GM23338 (cell line): ENCODE data around the gene CFAP77. TPM values are rescaled to one million over a fixed set of nuclear protein-coding genes. Genes with fewer than 3 reads are reported as not detected.

Experiments
- ATAC-seq: fragments of 200-7000 bp; cut with Tn5 transposase; 3 replicates; pipeline ENCODE4 v1.9.1; 2020
- DNase-seq: peaks from one replicate; pipeline ENCODE4 v3.0.0-alpha.2; 2015; ENCODE audit warnings: low spot score
- H2AFZ ChIP-seq: fragments of 200-600 bp; sonication (generic); 2 replicates; pipeline ENCODE4 v1.8.0; 2016; ENCODE audit warnings: antibody characterized with exemption, mild to moderate bottlenecking, moderate library complexity
- H3F3A ChIP-seq: fragments of 200-600 bp; sonication (generic); replicated peaks from 2 replicates; pipeline ENCODE4 v1.8.0; 2017; ENCODE audit warnings: antibody characterized with exemption, mixed run types, low read depth
- H3K27ac ChIP-seq: fragments of 200-600 bp; sonication (generic); 2 replicates; pipeline ENCODE4 v1.6.1; 2016; ENCODE audit warnings: low read depth
- H3K27me3 ChIP-seq: fragments of 200-600 bp; sonication (generic); 2 replicates; pipeline ENCODE4 v1.8.0; 2016; ENCODE audit warnings: mild to moderate bottlenecking, mixed run types, moderate library complexity; ENCODE audit not compliant: insufficient read depth
- H3K36me3 ChIP-seq: fragments of 200-600 bp; sonication (generic); 2 replicates; pipeline ENCODE4 v1.8.0; 2016; ENCODE audit warnings: mild to moderate bottlenecking; ENCODE audit not compliant: insufficient read depth
- H3K4me1 ChIP-seq: fragments of 200-600 bp; sonication (generic); 2 replicates; pipeline ENCODE4 v1.8.0; 2016; ENCODE audit warnings: mild to moderate bottlenecking, moderate library complexity; ENCODE audit not compliant: insufficient read depth
- H3K4me2 ChIP-seq: fragments of 200-600 bp; sonication (generic); 2 replicates; pipeline ENCODE4 v1.7.1; 2017; ENCODE audit warnings: mixed run types
- H3K4me3 ChIP-seq: fragments of 200-600 bp; sonication (generic); 2 replicates; pipeline ENCODE4 v1.6.1; 2016; ENCODE audit warnings: mixed run types
- H3K79me2 ChIP-seq: fragments of 200-600 bp; sonication (generic); replicated peaks from 2 replicates; pipeline ENCODE4 v1.8.0; 2017; ENCODE audit warnings: mild to moderate bottlenecking; ENCODE audit not compliant: insufficient read depth
- H3K9me2 ChIP-seq: fragments of 200-600 bp; sonication (generic); 2 replicates; pipeline ENCODE4 v1.8.0; 2017; ENCODE audit not compliant: insufficient read depth
- H4K20me1 ChIP-seq: fragments of 200-600 bp; sonication (generic); replicated peaks from 2 replicates; pipeline ENCODE4 v1.8.0; 2017; ENCODE audit warnings: mild to moderate bottlenecking; ENCODE audit not compliant: insufficient read depth
- H3K27ac Mint-ChIP-seq: 2 replicates; pipeline ENCODE4 v1.8.0; 2020; ENCODE audit warnings: inconsistent platforms, mild to moderate bottlenecking, moderate library complexity, mixed read lengths
- H3K27me3 Mint-ChIP-seq: 3 replicates; pipeline ENCODE4 v1.8.0; 2022; ENCODE audit warnings: low read depth, mild to moderate bottlenecking, moderate library complexity, mixed read lengths, inconsistent platforms; ENCODE audit not compliant: insufficient read depth, poor library complexity
- H3K36me3 Mint-ChIP-seq: 3 replicates; pipeline ENCODE4 v1.8.0; 2021; ENCODE audit warnings: low read depth, mild to moderate bottlenecking, inconsistent platforms, moderate library complexity, mixed read lengths
- H3K4me1 Mint-ChIP-seq: 3 replicates; pipeline ENCODE4 v1.8.0; 2020; ENCODE audit warnings: mild to moderate bottlenecking, inconsistent platforms, mixed read lengths
- H3K4me3 Mint-ChIP-seq: 3 replicates; pipeline ENCODE4 v1.8.0; 2021; ENCODE audit warnings: moderate library complexity, mild to moderate bottlenecking, inconsistent platforms, mixed read lengths
- H3K9me3 Mint-ChIP-seq: 3 replicates; pipeline ENCODE4 v1.8.0; 2020; ENCODE audit warnings: moderate library complexity, mild to moderate bottlenecking, inconsistent platforms, mixed read lengths
- CREB1 ChIP-seq: fragments of 250-450 bp; sonication (Bioruptor Pico); IDR thresholded peaks from 2 replicates; pipeline ENCODE4 v1.5.0; 2020; ENCODE audit warnings: low read depth, mild to moderate bottlenecking, moderate library complexity
- CTCF ChIP-seq, 2 experiments: fragments of 200-600 bp in 1 of 2; sonication (generic) in 1 of 2; conservative IDR thresholded peaks; 2 replicates each; pipeline versions ENCODE4 v1.5.1 to v1.6.1; 2016 to 2017; ENCODE audit warnings: antibody characterized with exemption in 2 of 2, low read depth in 2 of 2, mild to moderate bottlenecking in 2 of 2, moderate library complexity in 1 of 2
- ETS1 ChIP-seq: IDR thresholded peaks from 2 replicates; pipeline ENCODE4 v1.6.1; 2016; ENCODE audit warnings: antibody characterized with exemption
- EZH2phosphoT487 ChIP-seq: fragments of 200-600 bp; sonication (generic); IDR thresholded peaks from one replicate; pipeline ENCODE4 v1.8.1; 2018; ENCODE audit warnings: antibody characterized with exemption; ENCODE audit not compliant: unreplicated experiment
- NANOG ChIP-seq: IDR thresholded peaks from 2 replicates; pipeline ENCODE4 v1.6.1; 2016; ENCODE audit warnings: antibody characterized with exemption, borderline replicate concordance
- POLR2AphosphoS5 ChIP-seq: IDR thresholded peaks from 2 replicates; pipeline ENCODE4 v1.6.1; 2016; ENCODE audit warnings: antibody characterized with exemption, low read depth
- STAT1 ChIP-seq: IDR thresholded peaks from one replicate; pipeline ENCODE4 v1.6.1; 2016; ENCODE audit warnings: antibody characterized with exemption; ENCODE audit not compliant: unreplicated experiment
- ZNF114 ChIP-seq: fragments of 250-450 bp; sonication (Bioruptor Pico); IDR thresholded peaks from 2 replicates; pipeline ENCODE4 v1.5.0; 2020; ENCODE audit warnings: mild to moderate bottlenecking, moderate library complexity
- ZNF331 ChIP-seq: fragments of 250-450 bp; sonication (Bioruptor Pico); IDR thresholded peaks from 2 replicates; pipeline ENCODE4 v1.5.0; 2020; ENCODE audit warnings: low read depth, mild to moderate bottlenecking, moderate library complexity
- ZNF462 ChIP-seq: fragments of 250-450 bp; sonication (Bioruptor Pico); IDR thresholded peaks from 2 replicates; pipeline ENCODE4 v1.5.0; 2020; ENCODE audit warnings: mild to moderate bottlenecking, moderate library complexity
- polyA plus RNA-seq: library from polyadenylated mRNA; unstranded; fragments of >200 nt; fragmentation: Nextera tagmentation; extraction: Ambion mirVana; gene quantifications from 2 replicates; pipeline ENCODE4 v1.2.1, GENCODE V29; 2016
- total RNA-seq: library from RNA; depleted of rRNA; stranded (reverse); fragments of >200 nt; shearing (Covaris generic); gene quantifications from 2 replicates; pipeline ENCODE4 v1.2.3, GENCODE V29; 2014

CFAP77 gene
- total and polyA plus RNA-seq, 2 experiments from 2014 or later, result 0.97 to 1.3 TPM

- DNase-seq, result no peak
- H3K36me3 Mint-ChIP-seq, result no peaks in the 10 kb centered on the region
- no peak overlapping the region for H3K4me3 Mint-ChIP-seq
- peaks cover 5% of the 10 kb centered on the region for H3K27me3 Mint-ChIP-seq
- no peaks in the 10 kb centered on the region for H3F3A ChIP-seq
- TF ChIP-seq ZNF462 (CRISPR knock-in tag) (no peak), ETS1 (no peak), CTCF (conservative IDR thresholded peaks at IDR 0.05; ENCODE audit: low read depth in 2 of 2) (no peak), NANOG (no peak), ZNF331 (CRISPR knock-in tag) (no peak), STAT1 (no peak), CREB1 (CRISPR knock-in tag) (no peak), ZNF114 (CRISPR knock-in tag) (no peak), EZH2phosphoT487 (no peak), POLR2AphosphoS5 (no peak)
- no peaks in the 10 kb centered on the region for H4K20me1 ChIP-seq
- H3K9me2 ChIP-seq, result no peaks in the 10 kb centered on the region
- H3K27me3 ChIP-seq, result no peaks in the 10 kb centered on the region
- no peak overlapping the region for H3K27ac Mint-ChIP-seq
- H3K4me3 ChIP-seq, result no peak overlapping the region
- no peak overlapping the region for H3K4me2 ChIP-seq
- no peak for ATAC-seq
- H3K36me3 ChIP-seq, result no peaks in the 10 kb centered on the region
- H3K4me1 Mint-ChIP-seq, result no peaks in the 10 kb centered on the region
- no peaks in the 10 kb centered on the region for H3K9me3 Mint-ChIP-seq
- H3K27ac ChIP-seq, result no peak overlapping the region
- H3K4me1 ChIP-seq, result no peaks in the 10 kb centered on the region
- H3K79me2 ChIP-seq, result no peaks in the 10 kb centered on the region
- no peak overlapping the region for H2AFZ ChIP-seq
Measured at GRCh38 chr9:132365986-132366385, 44.0 kb upstream of the CFAP77 start.
